GM18951 (cell line): ENCODE measurements around the gene DOCK4.

ENCODE experiments used
- POLR2A ChIP-seq: IDR thresholded peaks from 4 replicates; pipeline ENCODE4 v1.6.1; 2011; ENCODE audit warnings: mild to moderate bottlenecking; ENCODE audit not compliant: insufficient read length, insufficient read depth; ENCODE audit errors: extremely low read depth
- in situ Hi-C: fragments of 300-500 bp; cut with MboI; formaldehyde crosslinking; loops from one replicate; pipeline ENCODE4 v1.12.0; 2022; ENCODE audit warnings: low sequenced_read_pairs, mixed read lengths, inconsistent platforms; ENCODE audit not compliant: unreplicated experiment

The DOCK4 gene

GRCh38 chr7:112124061-112124766 lies 82.0 kb downstream of the DOCK4 start:
- in situ Hi-C loops: no loop called here
- TF ChIP-seq POLR2A: no peak

GRCh38 chr7:112122798-112123197 lies 83.4 kb downstream of the DOCK4 start:
- TF ChIP-seq POLR2A: no peak
- in situ Hi-C loops: no loop called here

GRCh38 chr7:112122144-112122543 lies 84.1 kb downstream of the DOCK4 start:
- no peak for TF ChIP-seq POLR2A
- in situ Hi-C loops: no loop called here

GRCh38 chr7:112121318-112121717 lies 84.9 kb downstream of the DOCK4 start:
- in situ Hi-C loops: no loop called here
- no peak for TF ChIP-seq POLR2A

GRCh38 chr7:112120696-112121217 lies 85.4 kb downstream of the DOCK4 start:
- no peak for TF ChIP-seq POLR2A
- in situ Hi-C loops: no loop called here

- no peak for TF ChIP-seq POLR2A
These were observed 87.3 kb downstream of the DOCK4 start for GRCh38 chr7:112118581-112119566.

GRCh38 chr7:112116894-112117293 lies 89.3 kb downstream of the DOCK4 start:
- in situ Hi-C loops: no loop called here
- TF ChIP-seq POLR2A: no peak

More at GRCh38 chr7:112118581-112119566, 87.3 kb downstream of the DOCK4 start:
- in situ Hi-C loops: no loop called here

GRCh38 chr7:112116358-112116757 lies 89.8 kb downstream of the DOCK4 start:
- in situ Hi-C loops: no loop called here

GRCh38 chr7:112115880-112116279 lies 90.3 kb downstream of the DOCK4 start:
- in situ Hi-C loops: no loop called here
- TF ChIP-seq POLR2A: no peak

More at GRCh38 chr7:112116358-112116757, 89.8 kb downstream of the DOCK4 start:
- TF ChIP-seq POLR2A: no peak

GRCh38 chr7:112113913-112114575 lies 92.2 kb downstream of the DOCK4 start:
- in situ Hi-C loops: no loop called here
- no peak for TF ChIP-seq POLR2A

- in situ Hi-C loops: no loop called here
- no peak for TF ChIP-seq POLR2A
These were observed 93.4 kb downstream of the DOCK4 start for GRCh38 chr7:112112822-112113255.

GRCh38 chr7:112110651-112111050 lies 95.5 kb downstream of the DOCK4 start:
- no peak for TF ChIP-seq POLR2A
- in situ Hi-C loops: no loop called here

GRCh38 chr7:112110175-112110574 lies 96.0 kb downstream of the DOCK4 start:
- TF ChIP-seq POLR2A: no peak
- in situ Hi-C loops: no loop called here
